ENCODE results near the gene SNAP91.

DNA sequence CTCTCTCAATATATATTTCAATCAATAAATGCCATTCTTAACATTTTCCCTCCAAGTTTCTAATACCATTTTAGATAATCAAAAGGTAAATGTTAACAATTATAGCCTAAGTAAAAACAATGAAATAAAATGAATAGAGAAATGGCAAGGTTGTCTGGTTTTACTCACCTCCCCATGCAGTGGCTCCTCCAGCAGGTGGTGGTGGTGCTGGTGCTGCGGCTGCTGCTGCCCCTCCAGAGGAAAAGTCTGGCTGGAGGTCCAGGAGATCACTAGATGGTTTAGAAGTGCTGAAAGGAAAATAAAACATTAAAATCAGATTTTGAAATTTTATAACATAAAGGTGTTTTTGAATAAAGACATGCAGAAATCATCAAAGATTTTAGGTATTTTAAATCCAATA lies 103.4 kb downstream of the SNAP91 start:
- TF ChIP-seq ZNF274 (IDR thresholded peaks at IDR 0.05; ENCODE audit: low read depth, low read length) (no peak), SUZ12 (IDR thresholded peaks at IDR 0.05; ENCODE audit: extremely low read depth, insufficient read depth, insufficient read length) (no peak)

All from NT2/D1 (cell line).